HG02678 (cell line): Measurements from ENCODE around the gene ANKS6.

ENCODE experiments used
- ATAC-seq: cut with Tn5 transposase; IDR thresholded peaks from one replicate; pipeline ENCODE4 v1.9.1; 2021; ENCODE audit warnings: mild to moderate bottlenecking, moderate library complexity; ENCODE audit not compliant: unreplicated experiment

Gene ANKS6

GRCh38 chr9:98815391-98815951 is 19.1 kb upstream of the ANKS6 start:
- no peak for ATAC-seq

GRCh38 chr9:98811051-98811650 is 14.8 kb upstream of the ANKS6 start:
- no peak for ATAC-seq

DNA sequence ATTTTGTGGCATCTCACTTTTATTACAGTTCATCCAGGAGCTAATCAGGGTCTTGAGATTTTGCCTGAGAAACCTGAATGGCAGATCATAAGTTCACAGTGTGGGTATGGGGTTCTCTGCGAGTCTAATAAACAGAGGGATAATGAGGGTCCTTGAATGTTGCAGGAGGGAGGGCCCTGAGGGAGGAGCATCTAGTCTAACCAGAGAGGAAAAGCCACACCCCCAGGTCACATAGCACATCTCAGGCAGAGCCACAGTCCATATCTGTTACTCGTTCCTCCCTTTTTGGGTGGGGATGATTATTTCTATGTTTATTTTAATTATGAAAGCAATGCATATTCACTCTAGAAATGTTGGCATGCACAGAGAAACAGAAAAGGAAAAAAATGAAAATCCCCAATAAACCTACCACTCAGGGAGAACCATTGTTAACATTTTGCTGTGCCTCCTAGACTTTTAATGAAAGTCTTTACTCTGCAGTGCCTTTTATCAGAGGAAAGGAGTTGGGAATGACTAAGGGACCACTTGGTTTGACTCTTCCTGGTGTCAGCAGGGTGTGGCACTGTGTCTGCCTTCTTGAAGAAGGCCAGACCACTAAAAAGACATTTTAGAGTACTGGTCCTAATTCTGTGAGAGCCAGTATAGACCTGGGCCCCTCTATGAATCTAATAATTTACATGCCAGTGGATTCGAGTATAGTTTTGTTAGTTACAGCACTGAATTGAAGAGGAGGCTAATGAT is 13.9 kb upstream of the ANKS6 start:
- ATAC-seq: no peak

GRCh38 chr9:98809311-98810101 is 13.2 kb upstream of the ANKS6 start:
- ATAC-seq: no peak

DNA sequence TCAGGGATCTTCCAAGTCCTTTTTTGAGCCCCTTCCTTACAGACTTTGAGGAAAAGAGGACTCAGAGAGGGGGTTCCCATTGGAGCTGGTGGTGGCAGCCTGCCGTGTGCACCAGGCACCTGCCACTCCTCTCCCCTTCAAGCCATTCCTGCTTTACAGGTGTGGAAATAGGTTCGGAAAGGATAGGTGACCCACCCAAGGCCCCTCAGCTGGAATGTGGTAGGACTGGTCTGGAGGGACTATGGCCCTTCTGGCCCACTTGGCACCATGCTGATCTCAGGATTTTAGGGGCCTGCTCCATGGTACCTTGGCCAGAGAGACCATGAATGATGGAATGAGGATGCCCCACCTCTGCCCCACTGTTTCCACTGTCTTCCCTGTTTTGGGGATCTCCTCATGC is 12.5 kb upstream of the ANKS6 start:
- ATAC-seq: no peak

DNA sequence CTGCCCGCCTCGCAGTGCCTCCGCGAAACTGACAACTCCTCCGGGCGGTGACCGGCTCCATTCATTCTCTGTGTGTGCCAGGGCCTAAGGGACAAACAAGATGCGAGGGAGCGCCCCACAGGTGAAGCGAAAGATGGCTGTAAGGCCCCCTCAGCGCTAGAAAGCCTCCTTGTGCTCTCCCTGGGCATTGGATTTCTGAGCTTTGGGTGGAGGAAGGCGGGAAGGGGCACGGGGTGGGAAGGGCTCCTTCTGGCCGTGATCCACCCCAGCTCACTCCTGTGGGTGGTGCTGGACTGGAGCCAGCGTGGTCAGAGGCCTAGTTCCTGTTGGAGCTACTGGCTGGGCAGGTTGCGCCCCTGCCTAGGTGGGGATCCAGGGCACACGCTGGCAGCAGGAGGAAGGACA is 12.1 kb upstream of the ANKS6 start:
- no peak for ATAC-seq

DNA sequence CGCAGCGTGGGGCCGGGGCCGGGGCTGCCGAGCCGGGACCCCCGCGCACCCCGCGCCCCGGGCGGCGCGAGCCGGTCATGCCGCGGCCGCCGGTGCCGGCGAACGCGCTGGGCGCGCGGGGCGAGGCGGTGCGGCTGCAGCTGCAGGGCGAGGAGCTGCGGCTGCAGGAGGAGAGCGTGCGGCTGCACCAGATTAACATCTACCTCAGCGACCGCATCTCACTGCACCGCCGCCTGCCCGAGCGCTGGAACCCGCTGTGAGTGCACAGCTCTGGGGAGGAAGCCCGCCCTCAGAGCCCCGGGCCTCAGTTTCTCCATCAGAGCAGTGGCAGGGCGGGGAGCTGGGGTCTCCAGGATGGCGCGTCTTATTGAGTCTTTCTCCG is 11.4 kb upstream of the ANKS6 start:
- peak; percentile 48 for ATAC-seq

DNA sequence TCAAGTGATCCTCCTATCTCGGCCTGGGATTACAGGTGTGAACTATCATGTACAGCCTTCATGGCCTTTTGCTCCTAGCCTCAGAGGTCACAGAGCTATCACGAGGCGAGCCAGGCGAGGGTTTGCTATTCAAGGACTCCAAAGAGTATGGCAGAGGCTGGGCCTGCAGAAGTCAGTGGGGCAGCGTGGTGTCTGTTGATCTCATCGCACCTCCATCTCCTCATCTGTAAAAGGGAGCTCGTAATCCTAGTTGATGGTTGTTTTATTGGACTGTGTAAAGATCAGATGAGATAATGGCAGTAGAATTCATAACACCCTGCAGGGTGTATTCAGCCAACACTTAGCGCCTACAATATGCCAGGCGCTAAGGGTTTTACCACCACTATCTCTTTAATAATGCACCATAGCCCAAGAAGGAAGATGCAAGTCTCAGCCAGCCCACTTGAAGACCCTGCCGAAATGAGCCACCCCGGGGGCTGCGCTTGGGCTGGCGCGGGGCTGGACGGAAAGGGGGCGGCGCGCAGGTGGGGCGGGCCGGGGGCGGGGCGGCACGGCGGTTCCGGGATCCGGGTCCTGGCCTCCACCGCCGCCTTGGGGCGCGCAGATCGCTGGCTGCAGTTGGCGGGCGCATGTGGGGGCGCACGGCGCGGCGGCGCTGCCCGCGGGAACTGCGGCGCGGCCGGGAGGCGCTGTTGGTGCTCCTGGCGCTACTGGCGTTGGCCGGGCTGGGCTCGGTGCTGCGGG is 10.9 kb upstream of the ANKS6 start, which contains the start of gene GALNT12:
Gene GALNT12, plus strand, starts transcription at position 601 of the 744 bp plus-strand sequence. Its CDS starts 29 bp downstream, at position 630.
- peak; percentile 77 for ATAC-seq

- ATAC-seq: no peak
Observed at GRCh38 chr9:98806394-98807035, 10.2 kb upstream of the ANKS6 start.

DNA sequence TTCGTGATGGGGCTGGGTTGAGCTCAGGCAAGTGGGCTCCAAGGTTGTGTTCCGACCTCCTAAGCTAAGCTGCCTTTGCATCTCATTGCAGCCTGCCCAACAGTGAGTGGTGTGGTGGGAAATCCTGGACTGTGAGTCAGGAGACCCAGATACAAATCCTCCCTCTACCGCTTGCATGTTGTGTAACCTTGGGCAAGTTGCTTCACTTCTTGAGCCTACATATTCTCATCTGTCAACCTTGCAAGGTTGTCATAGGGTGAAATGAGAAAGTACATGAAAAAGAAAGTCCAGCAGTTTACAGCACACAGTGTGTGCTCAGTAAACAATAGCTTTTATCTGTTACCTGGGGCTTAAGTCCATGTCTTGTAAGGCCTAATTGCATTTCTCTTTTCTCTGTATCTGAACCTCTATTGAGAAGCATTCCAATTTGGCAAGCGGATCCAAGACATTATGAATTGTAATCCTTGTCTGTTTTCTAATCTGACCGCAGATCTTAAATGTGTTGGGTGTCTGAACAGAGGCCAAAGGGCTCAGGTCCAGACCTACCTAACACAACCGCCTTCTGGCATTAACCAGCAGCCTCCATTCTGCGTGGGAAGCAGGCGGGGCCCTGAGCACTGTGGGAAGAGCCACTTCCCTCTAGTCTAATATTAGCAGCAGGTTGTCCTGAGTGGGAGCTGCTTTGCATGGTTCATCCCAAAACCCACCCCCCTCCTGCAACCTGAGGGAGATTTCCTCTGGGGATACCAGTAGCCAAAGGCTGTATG is 9.3 kb upstream of the ANKS6 start:
- no peak for ATAC-seq

GRCh38 chr9:98804083-98804482 is 7.7 kb upstream of the ANKS6 start:
- ATAC-seq: no peak

DNA sequence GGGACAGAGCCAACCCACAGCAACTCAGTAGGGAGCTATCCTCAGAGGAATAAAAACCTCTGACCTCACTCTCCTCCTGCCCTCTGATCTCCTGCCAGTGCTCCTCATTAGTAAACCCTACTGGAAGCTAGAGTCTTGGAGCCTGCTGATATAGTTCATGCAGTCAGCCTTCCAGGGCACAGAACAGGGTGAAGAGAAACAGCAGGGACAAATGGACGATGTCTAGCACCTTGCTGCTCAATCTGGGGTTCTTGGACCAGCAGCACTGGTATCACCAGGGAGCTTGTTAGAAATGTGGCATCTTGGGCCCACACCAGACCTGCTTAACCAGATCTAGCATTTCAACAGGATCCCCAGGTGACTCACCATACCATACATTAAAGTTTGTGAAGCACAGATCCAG is 5.6 kb upstream of the ANKS6 start:
- ATAC-seq: no peak

- no peak for ATAC-seq
Observed at GRCh38 chr9:98801561-98801960, 5.2 kb upstream of the ANKS6 start.

- ATAC-seq: no peak
Observed at GRCh38 chr9:98798254-98798653, 1.9 kb upstream of the ANKS6 start.

DNA sequence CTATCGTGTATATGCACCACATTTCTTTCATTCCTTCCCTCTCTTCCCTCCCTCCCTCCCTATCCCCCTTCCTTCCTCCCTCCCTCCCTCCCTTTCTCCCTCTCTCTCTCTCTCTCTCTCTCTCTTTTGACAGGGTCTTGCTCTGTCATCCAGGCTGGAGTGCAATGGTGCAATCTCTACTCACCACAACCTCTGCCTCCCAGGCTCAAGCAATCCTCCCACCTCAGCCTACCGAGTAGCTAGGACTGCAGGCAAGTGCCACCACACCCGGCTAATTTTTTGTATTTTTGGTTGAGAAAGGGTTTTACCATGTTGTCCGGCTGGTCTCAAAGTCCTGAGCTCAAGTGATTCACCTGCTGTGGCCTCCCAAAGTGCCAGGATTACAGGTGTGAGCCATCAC is 1.1 kb upstream of the ANKS6 start:
- ATAC-seq: no peak

- peak; percentile 37 for ATAC-seq
Observed at GRCh38 chr9:98795970-98796363, 388 bp downstream of the ANKS6 start.

GRCh38 chr9:98795295-98795955 is 930 bp downstream of the ANKS6 start:
- ATAC-seq: no peak

DNA sequence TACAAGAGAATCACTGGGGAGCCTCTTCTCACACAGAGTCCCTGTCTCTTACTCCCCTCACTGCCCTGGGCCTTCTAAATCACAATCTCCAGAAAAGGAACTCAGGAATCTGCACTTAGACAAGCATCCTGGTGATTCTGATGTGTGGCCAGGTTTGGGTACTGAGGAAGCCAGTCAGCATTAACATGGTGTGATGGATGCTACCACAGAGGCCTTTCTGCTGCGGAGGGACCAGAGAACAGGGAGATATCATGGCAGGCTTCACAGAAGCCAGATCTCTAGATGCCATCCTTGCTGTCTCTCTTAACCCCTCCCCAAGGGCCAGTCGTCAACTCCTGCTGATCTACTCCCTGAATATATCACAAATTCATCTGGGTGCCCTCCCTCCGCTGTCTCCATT is 1.6 kb downstream of the ANKS6 start:
- ATAC-seq: no peak

DNA sequence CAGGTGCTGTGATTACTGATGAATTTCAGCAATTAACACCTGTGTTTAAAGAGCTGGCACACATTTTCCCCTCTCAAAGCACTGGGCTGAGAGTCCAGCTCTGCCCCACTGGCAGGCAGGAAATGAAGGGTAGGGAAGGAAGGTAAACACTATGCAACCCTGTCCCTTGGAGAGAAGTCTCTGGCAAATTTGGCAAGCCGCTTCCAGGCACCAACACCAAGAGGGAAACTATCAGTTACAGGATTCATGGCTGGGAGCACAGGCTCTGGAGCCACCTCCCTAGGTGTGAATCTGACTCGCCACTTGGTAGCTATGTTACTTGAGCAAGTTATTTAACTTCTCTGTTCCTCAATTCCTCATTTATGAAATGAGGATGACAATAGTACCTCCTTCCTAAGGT is 3.3 kb downstream of the ANKS6 start:
- no peak for ATAC-seq
